WTC11 (cell line): ENCODE results near the gene ALG8. TPM values are rescaled to one million over a fixed set of nuclear protein-coding genes. Genes with fewer than 3 reads are reported as not detected.

Experiments
- ATAC-seq: fragments of 200-7000 bp; cut with Tn5 transposase; 2 replicates; pipeline ENCODE4 v1.10.0; 2021; ENCODE audit warnings: mild to moderate bottlenecking, moderate library complexity
- CTCF ChIA-PET: fragments of 300-600 bp; sonication (Branson Sonifier 250); formaldehyde crosslinking; loops from one replicate; lab custom pipeline; 2021; ENCODE audit warnings: antibody characterized with exemption; lab: Charles Lee
- POLR2A ChIA-PET: fragments of 350-600 bp; sonication (Branson Sonifier 250); formaldehyde crosslinking; loops from one replicate; lab custom pipeline; 2021; ENCODE audit warnings: antibody characterized with exemption; lab: Charles Lee
- DNase-seq: peaks from one replicate; pipeline ENCODE4 v3.0.0; 2021; ENCODE audit warnings: low spot score
- H3K27ac Mint-ChIP-seq: 2 replicates; pipeline ENCODE4 v1.8.0; 2021; ENCODE audit warnings: mixed read lengths
- H3K27me3 Mint-ChIP-seq: 2 replicates; pipeline ENCODE4 v1.8.0; 2021; ENCODE audit warnings: low read depth, mild to moderate bottlenecking, moderate library complexity, mixed read lengths
- H3K36me3 Mint-ChIP-seq: 2 replicates; pipeline ENCODE4 v1.8.0; 2021; ENCODE audit warnings: mixed read lengths
- H3K4me1 Mint-ChIP-seq: 2 replicates; pipeline ENCODE4 v1.8.0; 2022; ENCODE audit warnings: mixed read lengths
- H3K4me3 Mint-ChIP-seq: 2 replicates; pipeline ENCODE4 v1.8.0; 2021; ENCODE audit warnings: mild to moderate bottlenecking, moderate library complexity, mixed read lengths
- H3K9me3 Mint-ChIP-seq: 2 replicates; pipeline ENCODE4 v1.8.0; 2021; ENCODE audit warnings: mixed read lengths
- ARID4B ChIP-seq: sonication (generic); formaldehyde crosslinking; IDR thresholded peaks from 2 replicates; pipeline ENCODE4 v1.8.0; 2023; ENCODE audit warnings: missing genetic modification reagents, mild to moderate bottlenecking, borderline replicate concordance
- CBFB ChIP-seq: sonication (generic); formaldehyde crosslinking; IDR thresholded peaks from 2 replicates; pipeline ENCODE4 v1.8.1; 2022; ENCODE audit warnings: mild to moderate bottlenecking, low read depth, missing genetic modification reagents
- CREB1 ChIP-seq: sonication (generic); formaldehyde crosslinking; IDR thresholded peaks from 2 replicates; pipeline ENCODE4 v1.8.0; 2023; ENCODE audit warnings: mild to moderate bottlenecking, missing genetic modification reagents
- FOXP1 ChIP-seq: sonication (generic); formaldehyde crosslinking; IDR thresholded peaks from 2 replicates; pipeline ENCODE4 v1.8.0; 2022; ENCODE audit warnings: missing genetic modification reagents, mild to moderate bottlenecking, moderate library complexity, borderline replicate concordance
- GTF2I ChIP-seq: fragments of 250-450 bp; sonication (Bioruptor Pico); conservative IDR thresholded peaks from 2 replicates; pipeline ENCODE4 v1.4.0; 2021; ENCODE audit warnings: mild to moderate bottlenecking
- HMGA2 ChIP-seq: fragments of 250-450 bp; sonication (Bioruptor Pico); IDR thresholded peaks from 2 replicates; pipeline ENCODE4 v1.4.0; 2021; ENCODE audit warnings: mild to moderate bottlenecking, moderate library complexity
- MLX ChIP-seq: sonication (generic); formaldehyde crosslinking; IDR thresholded peaks from 2 replicates; pipeline ENCODE4 v1.8.1; 2023; ENCODE audit warnings: mild to moderate bottlenecking, missing genetic modification reagents, moderate library complexity
- PRRX2 ChIP-seq: fragments of 250-450 bp; sonication (Bioruptor Pico); IDR thresholded peaks from 2 replicates; pipeline ENCODE4 v1.8.0; 2021; ENCODE audit warnings: mild to moderate bottlenecking
- SMAD3 ChIP-seq: sonication (generic); formaldehyde crosslinking; IDR thresholded peaks from 2 replicates; pipeline ENCODE4 v1.8.0; 2022; ENCODE audit warnings: missing genetic modification reagents, mild to moderate bottlenecking, borderline replicate concordance
- TCF7 ChIP-seq: sonication (generic); formaldehyde crosslinking; IDR thresholded peaks from 2 replicates; pipeline ENCODE4 v1.8.0; 2022; ENCODE audit warnings: mild to moderate bottlenecking, low read depth, missing genetic modification reagents, moderate library complexity
- TEAD1 ChIP-seq: sonication (generic); formaldehyde crosslinking; IDR thresholded peaks from 2 replicates; pipeline ENCODE4 v1.8.0; 2022; ENCODE audit warnings: mild to moderate bottlenecking, missing genetic modification reagents
- TEAD4 ChIP-seq: sonication (generic); formaldehyde crosslinking; IDR thresholded peaks from 2 replicates; pipeline ENCODE4 v1.8.0; 2022; ENCODE audit warnings: mild to moderate bottlenecking, missing genetic modification reagents
- USF2 ChIP-seq: sonication (generic); formaldehyde crosslinking; IDR thresholded peaks from 2 replicates; pipeline ENCODE4 v1.8.1; 2023; ENCODE audit warnings: mild to moderate bottlenecking, missing genetic modification reagents, moderate library complexity
- ZBTB21 ChIP-seq: sonication (generic); formaldehyde crosslinking; IDR thresholded peaks from 2 replicates; pipeline ENCODE4 v1.8.1; 2023; ENCODE audit warnings: mild to moderate bottlenecking, missing genetic modification reagents, borderline replicate concordance
- ZNF396 ChIP-seq: fragments of 250-450 bp; sonication (Bioruptor Pico); IDR thresholded peaks from 2 replicates; pipeline ENCODE4 v1.8.0; 2021; ENCODE audit warnings: mild to moderate bottlenecking, moderate library complexity, borderline replicate concordance
- total RNA-seq: library from RNA; stranded (reverse); gene quantifications from 3 replicates; pipeline ENCODE4 v1.2.3, GENCODE V29; 2021
- TF ChIP-seq, protein P1 (sequence below): fragments of 250-450 bp; sonication (Bioruptor Pico); IDR thresholded peaks from 2 replicates; pipeline ENCODE4 v1.9.0; 2021; ENCODE audit warnings: moderate library complexity, mild to moderate bottlenecking, inconsistent platforms, borderline replicate concordance
- TF ChIP-seq, protein P2 (sequence below): sonication (generic); formaldehyde crosslinking; IDR thresholded peaks from 2 replicates; pipeline ENCODE4 v1.8.1; 2023; ENCODE audit warnings: mild to moderate bottlenecking, missing genetic modification reagents
- TF ChIP-seq, protein P3 (sequence below): sonication (generic); formaldehyde crosslinking; IDR thresholded peaks from 2 replicates; pipeline ENCODE4 v1.8.1; 2023; ENCODE audit warnings: mild to moderate bottlenecking, moderate library complexity, missing genetic modification reagents
- TF ChIP-seq, protein P4 (sequence below): fragments of 200-600 bp; IDR thresholded peaks from 2 replicates; pipeline ENCODE4 v1.8.0; 2022; ENCODE audit warnings: antibody characterized with exemption
- TF ChIP-seq, protein P5 (sequence below): sonication (generic); formaldehyde crosslinking; IDR thresholded peaks from 2 replicates; pipeline ENCODE4 v1.8.0; 2023; ENCODE audit warnings: mild to moderate bottlenecking, missing genetic modification reagents

The ALG8 gene
- total RNA-seq, 1 experiment from 2014 or later: 63.8 TPM

DNA sequence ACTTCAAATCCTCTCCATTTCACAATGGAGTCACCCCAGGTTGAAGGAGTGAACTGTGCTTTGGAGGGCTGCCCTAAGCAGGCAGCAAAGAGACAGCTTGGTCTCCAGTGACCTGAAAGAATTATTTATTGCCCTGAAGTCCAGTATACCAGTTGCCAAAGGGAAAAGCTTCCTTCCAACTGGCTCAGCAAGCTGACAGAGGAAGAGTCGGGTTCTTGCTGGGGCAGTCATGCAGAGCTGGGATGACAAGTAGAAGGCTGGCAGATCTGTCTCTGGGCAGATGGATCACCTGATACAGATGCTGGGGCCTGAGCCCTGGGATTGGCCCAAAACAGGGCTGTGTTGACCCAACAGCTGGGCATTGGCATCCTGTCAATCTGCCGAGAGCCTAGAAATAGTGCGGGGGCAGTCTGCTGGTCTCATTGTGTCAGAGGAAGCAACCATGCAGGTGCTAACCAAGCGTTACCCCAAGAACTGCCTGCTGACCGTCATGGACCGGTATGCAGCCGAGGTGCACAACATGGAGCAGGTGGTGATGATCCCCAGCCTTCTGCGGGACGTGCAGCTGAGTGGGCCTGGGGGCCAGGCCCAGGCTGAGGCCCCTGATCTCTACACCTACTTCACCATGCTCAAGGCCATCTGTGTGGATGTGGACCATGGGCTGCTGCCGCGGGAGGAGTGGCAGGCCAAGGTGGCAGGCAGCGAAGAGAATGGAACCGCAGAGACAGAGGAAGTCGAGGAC lies 75.8 kb downstream of the ALG8 start, which contains the start of gene THRSP:
Gene THRSP (plus strand): TSS at position 422 of the 742 bp plus-strand sequence. CDS start 21 bp downstream, at position 443.
- no peak for DNase-seq
- ChIA-PET CTCF (interaction anchor here (1.2 kb wide), 1 partner anchor 18 kb away, joined by 8 read pairs; no protein-coding TSS in a partner anchor), POLR2A (no interaction called here)
- Mint-ChIP-seq H3K9me3 (peaks cover 6% of the 10 kb centered on the region; the same call in 1 of the 2 replicates), H3K27ac (no peak within 1 kb of the TSS; the same call in 1 of the 2 replicates), H3K27me3 (no peaks in the 10 kb centered on the region)
- TF ChIP-seq TCF7 (CRISPR knock-in tag): no peak
- no peak for TF ChIP-seq HMGA2 (CRISPR knock-in tag)
- no peak for TF ChIP-seq TEAD4 (CRISPR knock-in tag)
- TF ChIP-seq, protein P1, sequence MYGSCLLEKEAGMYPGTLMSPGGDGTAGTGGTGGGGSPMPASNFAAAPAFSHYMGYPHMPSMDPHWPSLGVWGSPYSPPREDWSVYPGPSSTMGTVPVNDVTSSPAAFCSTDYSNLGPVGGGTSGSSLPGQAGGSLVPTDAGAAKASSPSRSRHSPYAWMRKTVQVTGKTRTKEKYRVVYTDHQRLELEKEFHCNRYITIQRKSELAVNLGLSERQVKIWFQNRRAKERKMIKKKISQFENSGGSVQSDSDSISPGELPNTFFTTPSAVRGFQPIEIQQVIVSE (CRISPR knock-in tag): no peak
- no peak for TF ChIP-seq SMAD3
- no peak for TF ChIP-seq MLX (CRISPR knock-in tag)
- no peak for TF ChIP-seq ZBTB21 (CRISPR knock-in tag)
- TF ChIP-seq, protein P2, sequence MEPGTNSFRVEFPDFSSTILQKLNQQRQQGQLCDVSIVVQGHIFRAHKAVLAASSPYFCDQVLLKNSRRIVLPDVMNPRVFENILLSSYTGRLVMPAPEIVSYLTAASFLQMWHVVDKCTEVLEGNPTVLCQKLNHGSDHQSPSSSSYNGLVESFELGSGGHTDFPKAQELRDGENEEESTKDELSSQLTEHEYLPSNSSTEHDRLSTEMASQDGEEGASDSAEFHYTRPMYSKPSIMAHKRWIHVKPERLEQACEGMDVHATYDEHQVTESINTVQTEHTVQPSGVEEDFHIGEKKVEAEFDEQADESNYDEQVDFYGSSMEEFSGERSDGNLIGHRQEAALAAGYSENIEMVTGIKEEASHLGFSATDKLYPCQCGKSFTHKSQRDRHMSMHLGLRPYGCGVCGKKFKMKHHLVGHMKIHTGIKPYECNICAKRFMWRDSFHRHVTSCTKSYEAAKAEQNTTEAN (CRISPR knock-in tag): no peak
- TF ChIP-seq CREB1 (CRISPR knock-in tag): no peak
- no peak for TF ChIP-seq CBFB
- TF ChIP-seq USF2: no peak
- TF ChIP-seq TEAD1: no peak
- no peak; the same call in 1 of the 2 replicates for TF ChIP-seq FOXP1
- no peak for TF ChIP-seq PRRX2 (CRISPR knock-in tag)
- no peak for TF ChIP-seq GTF2I (CRISPR knock-in tag)
- TF ChIP-seq, all 79 proteins: peak for 0
- no peak within 1 kb of the TSS for H3K4me3 Mint-ChIP-seq
- H3K4me1 Mint-ChIP-seq: no peaks in the 10 kb centered on the region
- ATAC-seq: no peak
- H3K36me3 Mint-ChIP-seq: peaks cover 10% of the 10 kb centered on the region

GRCh38 chr11:78062671-78063070 lies 76.8 kb downstream of the ALG8 start:
- Mint-ChIP-seq H3K4me1 (no peaks in the 10 kb centered on the region), H3K27me3 (no peaks in the 10 kb centered on the region), H3K4me3 (no peak overlapping the region), H3K9me3 (peaks cover 4% of the 10 kb centered on the region; the same call in 1 of the 2 replicates), H3K36me3 (peaks cover 4% of the 10 kb centered on the region), H3K27ac (no peak overlapping the region)
- CTCF ChIA-PET: no interaction called here
- ATAC-seq: no peak
- POLR2A ChIA-PET: no interaction called here
- no peak for DNase-seq
- TF ChIP-seq, protein P3, sequence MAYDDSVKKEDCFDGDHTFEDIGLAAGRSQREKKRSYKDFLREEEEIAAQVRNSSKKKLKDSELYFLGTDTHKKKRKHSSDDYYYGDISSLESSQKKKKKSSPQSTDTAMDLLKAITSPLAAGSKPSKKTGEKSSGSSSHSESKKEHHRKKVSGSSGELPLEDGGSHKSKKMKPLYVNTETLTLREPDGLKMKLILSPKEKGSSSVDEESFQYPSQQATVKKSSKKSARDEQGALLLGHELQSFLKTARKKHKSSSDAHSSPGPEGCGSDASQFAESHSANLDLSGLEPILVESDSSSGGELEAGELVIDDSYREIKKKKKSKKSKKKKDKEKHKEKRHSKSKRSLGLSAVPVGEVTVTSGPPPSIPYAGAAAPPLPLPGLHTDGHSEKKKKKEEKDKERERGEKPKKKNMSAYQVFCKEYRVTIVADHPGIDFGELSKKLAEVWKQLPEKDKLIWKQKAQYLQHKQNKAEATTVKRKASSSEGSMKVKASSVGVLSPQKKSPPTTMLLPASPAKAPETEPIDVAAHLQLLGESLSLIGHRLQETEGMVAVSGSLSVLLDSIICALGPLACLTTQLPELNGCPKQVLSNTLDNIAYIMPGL (CRISPR knock-in tag): no peak
- no peak for TF ChIP-seq ZNF396 (CRISPR knock-in tag)
- no peak for TF ChIP-seq CREB1 (CRISPR knock-in tag)
- TF ChIP-seq, protein P4, sequence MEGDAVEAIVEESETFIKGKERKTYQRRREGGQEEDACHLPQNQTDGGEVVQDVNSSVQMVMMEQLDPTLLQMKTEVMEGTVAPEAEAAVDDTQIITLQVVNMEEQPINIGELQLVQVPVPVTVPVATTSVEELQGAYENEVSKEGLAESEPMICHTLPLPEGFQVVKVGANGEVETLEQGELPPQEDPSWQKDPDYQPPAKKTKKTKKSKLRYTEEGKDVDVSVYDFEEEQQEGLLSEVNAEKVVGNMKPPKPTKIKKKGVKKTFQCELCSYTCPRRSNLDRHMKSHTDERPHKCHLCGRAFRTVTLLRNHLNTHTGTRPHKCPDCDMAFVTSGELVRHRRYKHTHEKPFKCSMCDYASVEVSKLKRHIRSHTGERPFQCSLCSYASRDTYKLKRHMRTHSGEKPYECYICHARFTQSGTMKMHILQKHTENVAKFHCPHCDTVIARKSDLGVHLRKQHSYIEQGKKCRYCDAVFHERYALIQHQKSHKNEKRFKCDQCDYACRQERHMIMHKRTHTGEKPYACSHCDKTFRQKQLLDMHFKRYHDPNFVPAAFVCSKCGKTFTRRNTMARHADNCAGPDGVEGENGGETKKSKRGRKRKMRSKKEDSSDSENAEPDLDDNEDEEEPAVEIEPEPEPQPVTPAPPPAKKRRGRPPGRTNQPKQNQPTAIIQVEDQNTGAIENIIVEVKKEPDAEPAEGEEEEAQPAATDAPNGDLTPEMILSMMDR: no peak
- no peak for TF ChIP-seq ARID4B (CRISPR knock-in tag)
- TF ChIP-seq, protein P5, sequence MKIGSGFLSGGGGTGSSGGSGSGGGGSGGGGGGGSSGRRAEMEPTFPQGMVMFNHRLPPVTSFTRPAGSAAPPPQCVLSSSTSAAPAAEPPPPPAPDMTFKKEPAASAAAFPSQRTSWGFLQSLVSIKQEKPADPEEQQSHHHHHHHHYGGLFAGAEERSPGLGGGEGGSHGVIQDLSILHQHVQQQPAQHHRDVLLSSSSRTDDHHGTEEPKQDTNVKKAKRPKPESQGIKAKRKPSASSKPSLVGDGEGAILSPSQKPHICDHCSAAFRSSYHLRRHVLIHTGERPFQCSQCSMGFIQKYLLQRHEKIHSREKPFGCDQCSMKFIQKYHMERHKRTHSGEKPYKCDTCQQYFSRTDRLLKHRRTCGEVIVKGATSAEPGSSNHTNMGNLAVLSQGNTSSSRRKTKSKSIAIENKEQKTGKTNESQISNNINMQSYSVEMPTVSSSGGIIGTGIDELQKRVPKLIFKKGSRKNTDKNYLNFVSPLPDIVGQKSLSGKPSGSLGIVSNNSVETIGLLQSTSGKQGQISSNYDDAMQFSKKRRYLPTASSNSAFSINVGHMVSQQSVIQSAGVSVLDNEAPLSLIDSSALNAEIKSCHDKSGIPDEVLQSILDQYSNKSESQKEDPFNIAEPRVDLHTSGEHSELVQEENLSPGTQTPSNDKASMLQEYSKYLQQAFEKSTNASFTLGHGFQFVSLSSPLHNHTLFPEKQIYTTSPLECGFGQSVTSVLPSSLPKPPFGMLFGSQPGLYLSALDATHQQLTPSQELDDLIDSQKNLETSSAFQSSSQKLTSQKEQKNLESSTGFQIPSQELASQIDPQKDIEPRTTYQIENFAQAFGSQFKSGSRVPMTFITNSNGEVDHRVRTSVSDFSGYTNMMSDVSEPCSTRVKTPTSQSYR (CRISPR knock-in tag): no peak
